GM21576 (cell line): ENCODE data around the gene CLDND2.

ENCODE experiments used
- ATAC-seq: cut with Tn5 transposase; IDR thresholded peaks from one replicate; pipeline ENCODE4 v1.9.1; 2021; ENCODE audit warnings: mild to moderate bottlenecking, moderate library complexity; ENCODE audit not compliant: unreplicated experiment

Gene CLDND2

DNA sequence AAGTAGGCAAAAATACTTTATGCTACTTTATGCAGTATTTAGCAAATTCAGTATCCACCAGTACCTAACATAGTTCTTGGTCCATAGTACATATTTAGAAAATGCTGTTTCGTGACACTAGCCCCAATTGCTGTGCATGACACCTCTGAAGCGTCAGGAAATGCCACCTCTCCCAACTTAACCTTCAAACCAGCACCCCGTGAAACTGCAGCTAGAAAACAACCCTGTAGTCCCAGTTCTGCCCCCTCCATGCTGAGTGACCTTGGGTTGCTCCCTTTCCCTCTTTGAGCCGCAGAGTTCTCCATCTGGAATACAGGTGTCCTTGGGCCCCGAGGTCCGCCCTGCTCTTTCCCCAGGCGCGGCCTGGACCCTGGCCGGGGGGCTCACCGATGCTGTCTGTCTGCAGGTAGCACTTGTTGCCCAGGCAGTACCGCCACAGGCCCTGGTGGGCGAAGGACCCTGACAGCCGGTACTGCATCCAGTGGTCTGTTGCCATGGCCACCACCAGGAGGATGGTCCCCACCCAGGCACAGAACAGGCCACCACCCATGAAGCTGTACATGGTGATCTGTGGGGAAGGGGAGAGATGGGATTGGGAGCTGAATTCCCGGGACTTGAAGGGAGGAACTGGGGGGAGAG is 18.2 kb upstream of the CLDND2 start:
- ATAC-seq = no peak

GRCh38 chr19:51382004-51382403 is 13.2 kb upstream of the CLDND2 start:
- no peak for ATAC-seq

DNA sequence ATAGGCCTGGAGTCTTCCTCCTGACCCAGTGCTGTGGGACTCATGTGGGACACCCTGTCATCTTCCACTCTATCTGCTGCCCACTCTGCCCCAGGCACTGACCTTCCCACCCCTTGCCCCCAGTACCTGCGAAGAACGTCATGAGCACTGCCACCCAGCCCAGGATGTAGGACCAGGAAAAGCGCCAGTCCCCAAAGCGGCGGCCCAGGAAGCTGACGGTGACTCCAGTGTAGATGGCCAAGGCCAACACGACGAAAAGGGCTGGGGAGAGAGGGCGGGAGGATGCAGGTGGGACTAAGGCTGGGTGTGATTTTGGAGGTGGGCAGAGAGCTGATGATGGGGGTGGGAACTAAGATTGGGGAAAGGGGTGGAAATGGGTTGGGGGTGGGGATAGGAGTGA is 11.6 kb upstream of the CLDND2 start:
- ATAC-seq = no peak

- no peak for ATAC-seq
These were observed 8.6 kb upstream of the CLDND2 start for GRCh38 chr19:51377422-51377821.

GRCh38 chr19:51375504-51376221 is 6.9 kb upstream of the CLDND2 start:
- no peak for ATAC-seq

- no peak for ATAC-seq
These were observed 4.1 kb upstream of the CLDND2 start, which contains the start of gene NKG7 for GRCh38 chr19:51372649-51373504. TSS of gene NKG7 (minus strand) at chr19:51372654. CDS start at chr19:51372535, 119 bp downstream.

DNA sequence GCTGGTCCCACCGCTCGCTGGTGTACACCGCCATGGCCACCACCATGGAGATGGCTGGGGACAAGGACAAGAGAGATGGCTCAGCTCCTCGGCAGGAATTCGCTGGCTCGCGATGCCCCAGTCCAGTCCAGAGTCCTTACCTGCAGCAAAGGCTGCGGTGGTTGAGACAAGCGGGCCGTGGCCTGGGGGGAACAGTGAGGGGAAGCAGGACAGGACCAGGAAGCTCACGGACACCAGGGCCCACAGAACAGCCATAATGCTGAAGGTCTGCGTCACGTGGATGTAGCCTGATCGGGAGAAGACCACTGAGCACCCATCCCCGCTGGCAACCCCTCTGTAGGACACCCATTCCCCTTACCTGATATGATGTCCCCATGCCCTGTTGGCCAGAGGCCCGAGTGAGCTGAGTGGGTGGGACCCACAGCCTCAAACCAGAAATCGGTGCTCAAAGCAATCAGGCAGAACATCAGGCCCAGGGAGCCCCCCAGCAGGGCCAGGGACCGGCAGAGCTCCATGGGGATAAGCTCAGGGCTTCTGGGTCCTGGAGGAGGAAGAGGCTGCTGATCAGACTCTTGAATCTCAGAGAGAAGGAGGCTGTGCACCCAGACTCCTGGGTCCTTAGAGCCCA is 3.3 kb upstream of the CLDND2 start:
- no peak for ATAC-seq

DNA sequence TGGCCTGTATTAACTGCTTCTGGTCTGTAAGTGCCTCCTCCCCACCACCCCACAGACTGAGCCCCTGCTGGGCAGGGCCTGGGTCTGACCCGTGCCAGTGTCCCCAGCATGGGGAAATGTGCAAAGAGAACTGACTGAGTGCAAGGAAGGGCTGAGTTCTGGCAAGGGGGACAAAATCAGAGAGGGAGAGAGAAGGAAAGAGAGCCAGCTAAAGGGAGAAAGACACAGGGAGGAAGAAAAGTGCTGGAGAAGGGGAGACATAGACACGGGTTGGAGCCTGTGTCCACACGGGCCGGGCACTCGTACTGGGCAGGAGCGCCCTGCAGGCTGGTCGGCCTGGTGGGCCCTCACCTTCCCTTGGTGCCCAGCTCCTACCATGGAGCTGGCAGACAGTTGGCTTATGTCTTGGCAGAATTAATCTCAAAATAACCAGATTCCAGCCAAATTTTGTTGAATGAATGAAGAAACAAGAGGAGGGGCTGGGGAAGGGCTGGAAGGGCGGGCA is 2.4 kb upstream of the CLDND2 start:
- no peak for ATAC-seq

- no peak for ATAC-seq
These were observed 1.4 kb upstream of the CLDND2 start for GRCh38 chr19:51370230-51370629.

- peak; percentile 75 for ATAC-seq
These were observed 1.0 kb downstream of the CLDND2 start for GRCh38 chr19:51367565-51368365.

- ATAC-seq = peak; percentile 16
These were observed 1.6 kb downstream of the CLDND2 start for GRCh38 chr19:51367255-51367564.

DNA sequence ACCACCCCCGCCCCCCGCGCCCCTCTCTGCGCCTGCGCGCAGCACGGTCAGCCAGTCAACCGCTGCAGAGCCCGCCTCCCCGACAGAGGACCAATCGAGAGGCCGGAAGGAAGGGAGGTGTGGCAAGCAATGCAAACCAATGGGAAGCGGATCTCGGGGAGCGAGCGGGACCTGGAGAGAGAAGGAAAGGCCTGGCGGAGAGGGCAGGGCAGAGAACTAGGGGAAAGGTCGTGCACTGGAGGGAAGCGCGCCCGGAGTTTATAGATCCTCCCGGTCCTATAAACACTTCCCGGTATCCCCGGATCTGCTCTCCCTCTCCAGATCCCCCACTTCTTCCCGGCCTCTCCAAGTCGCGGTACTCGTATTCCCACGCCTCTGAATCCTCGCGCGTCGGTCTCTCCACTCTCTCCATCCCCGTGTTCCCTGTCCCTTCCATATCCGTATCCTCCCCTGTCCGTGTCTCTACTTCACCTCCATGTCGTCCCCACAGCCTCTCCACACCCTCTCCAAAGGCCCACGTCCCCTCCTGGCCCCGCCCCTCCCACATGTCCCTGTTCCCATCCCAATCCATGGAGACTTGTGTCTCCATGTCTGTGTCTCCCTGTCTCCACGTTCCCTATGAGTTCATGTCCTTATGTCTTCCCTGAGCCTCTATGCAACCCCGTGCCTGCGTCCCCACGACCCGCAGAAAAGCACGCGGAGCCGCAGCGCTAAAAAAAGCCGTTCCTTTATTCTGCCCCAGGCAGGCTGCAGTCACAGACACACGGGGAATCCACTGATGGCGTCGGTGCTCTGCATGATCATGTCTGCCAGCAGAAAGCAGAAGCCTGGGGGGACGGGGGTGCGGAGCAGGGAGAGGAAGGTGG is 2.2 kb downstream of the CLDND2 start:
- no peak for ATAC-seq

DNA sequence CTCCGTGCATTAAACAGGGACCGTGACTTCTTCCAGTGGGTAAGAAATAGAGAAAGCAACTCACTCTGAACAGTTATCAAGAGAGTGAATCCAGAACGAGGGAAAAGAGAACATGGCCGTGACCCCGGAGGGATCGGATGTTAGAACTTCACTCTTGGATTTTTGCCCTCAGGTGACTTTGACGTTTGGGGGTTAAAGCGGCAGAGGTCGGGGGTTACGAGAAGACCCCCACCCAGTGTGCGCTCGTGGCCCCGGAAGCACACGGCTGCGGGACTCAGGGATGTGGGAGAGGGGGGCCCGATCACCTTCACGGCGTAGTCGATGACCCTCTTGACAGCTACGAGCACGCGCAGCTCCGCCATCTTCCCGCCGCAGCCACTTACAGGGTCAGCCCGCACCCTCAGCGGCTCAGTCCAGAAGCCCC is 2.8 kb downstream of the CLDND2 start, which contains the start of gene ETFB:
Gene ETFB (minus strand): TSS at position 424 of the 424 bp plus-strand sequence. CDS start 62 bp downstream, at position 362.
- no peak for ATAC-seq

DNA sequence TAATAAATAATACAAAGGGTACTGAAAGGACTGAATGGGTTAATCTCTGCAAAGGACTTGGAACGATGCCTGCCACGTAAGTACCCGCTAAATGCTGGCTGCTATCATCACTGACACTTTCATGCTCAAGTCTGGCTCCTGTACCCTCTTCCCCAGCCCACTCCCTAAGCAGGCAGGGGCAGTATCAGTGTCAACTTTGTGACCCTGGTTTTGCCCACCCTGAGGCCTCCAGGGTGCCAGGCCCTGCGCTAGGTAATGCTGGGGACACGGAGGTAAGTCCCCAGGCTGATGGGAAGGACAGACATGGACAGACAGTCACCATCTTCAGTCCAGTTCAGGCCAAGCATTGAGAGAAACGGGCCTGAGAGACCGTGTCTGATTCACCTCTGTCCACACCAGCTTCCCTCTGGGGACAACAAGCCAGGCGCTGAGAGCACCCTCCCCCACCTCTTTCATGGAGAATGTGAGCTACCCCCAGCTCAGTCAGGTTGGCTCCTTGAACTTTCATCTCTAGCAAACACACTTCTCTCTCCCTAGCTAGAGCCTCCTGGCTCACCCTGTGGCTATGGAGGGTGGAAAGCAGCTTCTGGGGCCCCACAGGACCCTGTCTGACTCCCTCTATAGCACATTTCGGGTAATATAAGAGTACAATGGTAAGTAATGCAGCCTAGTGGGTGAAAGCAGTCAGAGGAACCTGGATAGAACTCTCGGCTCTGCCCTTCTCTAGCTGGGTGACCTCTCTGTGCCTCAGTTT is 3.4 kb downstream of the CLDND2 start:
- no peak for ATAC-seq

DNA sequence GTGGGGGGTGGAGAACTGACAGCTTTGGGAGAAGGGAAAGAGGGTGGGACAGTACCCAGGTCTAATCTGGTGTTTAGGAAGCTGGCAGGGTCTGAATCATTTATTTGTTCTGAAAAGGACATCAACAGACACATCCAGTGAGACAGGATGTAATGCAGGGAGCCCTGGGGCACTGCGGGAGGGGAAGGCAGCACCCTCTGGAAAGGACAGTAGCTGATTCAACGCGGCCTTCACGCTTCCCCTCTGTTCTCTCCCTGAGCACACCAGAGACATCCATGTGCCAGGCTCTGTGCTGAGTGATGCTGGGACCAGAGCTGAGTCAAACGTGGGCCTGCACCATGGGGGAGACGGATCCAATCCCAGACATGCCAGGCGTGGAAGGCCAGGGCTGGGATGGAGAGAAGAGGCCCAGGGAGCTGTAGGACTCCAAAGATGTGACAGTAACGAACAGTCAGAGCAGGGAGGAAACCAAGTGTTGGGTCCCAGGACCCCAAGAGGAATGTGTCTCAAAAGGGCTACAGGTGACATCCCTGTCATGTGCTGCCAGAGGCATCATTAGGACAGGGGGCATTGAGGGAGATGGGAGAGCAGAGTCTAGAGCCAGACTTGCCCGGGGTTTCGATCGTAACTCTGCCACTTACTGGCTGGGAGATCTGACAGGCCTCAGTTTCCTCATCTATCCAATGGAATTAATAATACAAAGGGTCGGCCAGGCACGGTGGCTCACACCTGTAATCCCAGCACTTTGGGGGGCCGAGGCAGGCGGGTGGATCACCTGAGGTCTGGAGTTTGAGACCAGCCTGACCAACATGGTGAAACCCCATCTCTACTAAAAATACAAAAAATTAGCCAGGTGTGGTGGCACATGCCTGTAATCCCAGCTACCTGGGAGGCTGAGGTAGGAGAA is 4.3 kb downstream of the CLDND2 start:
- ATAC-seq = no peak

DNA sequence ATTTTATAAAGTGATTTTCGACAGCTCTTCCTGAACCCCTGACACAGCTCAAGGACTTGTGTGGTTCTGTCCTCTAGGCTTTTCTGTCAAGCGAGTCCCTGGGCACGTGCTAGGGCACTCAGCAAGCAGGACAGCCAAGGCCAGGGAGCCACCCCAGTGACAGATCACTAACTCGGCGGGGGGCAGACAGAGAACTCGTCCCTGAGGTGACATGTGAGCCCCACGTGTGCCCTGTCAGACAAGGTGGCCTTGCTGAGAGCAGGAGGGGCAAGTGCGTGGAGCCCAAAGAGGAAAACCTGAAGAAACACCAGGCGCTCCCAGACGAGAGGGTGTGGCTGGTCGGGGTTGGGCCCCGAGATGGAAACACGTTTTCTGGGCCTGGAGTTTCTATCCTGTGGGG is 7.6 kb downstream of the CLDND2 start:
- no peak for ATAC-seq

DNA sequence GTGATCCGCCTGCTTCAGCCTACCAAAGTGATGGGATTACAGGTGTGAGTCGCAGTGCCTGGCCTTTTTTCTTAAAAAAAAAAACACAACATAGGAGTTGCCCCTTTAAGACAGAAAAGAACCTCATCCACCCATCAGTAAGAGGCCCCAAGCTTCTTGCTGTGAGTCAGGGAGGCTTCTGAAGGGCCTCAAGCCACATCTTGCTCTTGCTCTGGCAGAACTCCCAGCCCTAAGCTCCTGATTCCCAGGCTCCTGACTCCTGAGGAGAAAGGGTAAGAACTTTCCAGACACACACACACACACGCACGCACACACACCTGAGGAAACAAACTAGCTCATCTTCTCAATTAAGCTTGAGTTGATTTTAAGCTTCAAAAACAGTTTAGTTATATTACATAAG is 9.5 kb downstream of the CLDND2 start:
- ATAC-seq = no peak

DNA sequence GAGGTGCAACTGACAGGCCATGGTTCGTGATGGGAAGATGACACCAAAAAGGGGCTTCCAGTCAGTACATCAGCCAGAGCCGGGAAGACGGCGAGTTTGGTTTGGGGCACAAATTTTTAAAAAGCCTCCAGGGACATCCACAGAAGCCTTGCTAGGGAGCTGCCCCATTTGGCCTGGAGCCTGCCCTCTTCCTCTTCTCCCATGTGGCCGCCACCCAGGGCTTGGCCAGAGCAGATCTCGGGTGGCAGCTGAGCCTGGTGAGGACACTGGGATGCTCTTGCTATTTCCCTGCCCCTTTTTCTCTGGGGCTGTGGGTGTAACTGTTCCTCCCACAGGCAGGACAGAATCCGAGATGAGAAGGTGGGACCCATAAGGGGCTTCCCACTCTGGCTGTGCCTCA is 10.9 kb downstream of the CLDND2 start:
- no peak for ATAC-seq
